Astrocyte of the hippocampus (primary cell): Measurements from ENCODE around the gene ANKRD33.

Source experiments
- DNase-seq: peaks from one replicate; pipeline ENCODE4 v3.0.0; 2011; ENCODE audit warnings: low read depth, low spot score

The ANKRD33 gene

DNA sequence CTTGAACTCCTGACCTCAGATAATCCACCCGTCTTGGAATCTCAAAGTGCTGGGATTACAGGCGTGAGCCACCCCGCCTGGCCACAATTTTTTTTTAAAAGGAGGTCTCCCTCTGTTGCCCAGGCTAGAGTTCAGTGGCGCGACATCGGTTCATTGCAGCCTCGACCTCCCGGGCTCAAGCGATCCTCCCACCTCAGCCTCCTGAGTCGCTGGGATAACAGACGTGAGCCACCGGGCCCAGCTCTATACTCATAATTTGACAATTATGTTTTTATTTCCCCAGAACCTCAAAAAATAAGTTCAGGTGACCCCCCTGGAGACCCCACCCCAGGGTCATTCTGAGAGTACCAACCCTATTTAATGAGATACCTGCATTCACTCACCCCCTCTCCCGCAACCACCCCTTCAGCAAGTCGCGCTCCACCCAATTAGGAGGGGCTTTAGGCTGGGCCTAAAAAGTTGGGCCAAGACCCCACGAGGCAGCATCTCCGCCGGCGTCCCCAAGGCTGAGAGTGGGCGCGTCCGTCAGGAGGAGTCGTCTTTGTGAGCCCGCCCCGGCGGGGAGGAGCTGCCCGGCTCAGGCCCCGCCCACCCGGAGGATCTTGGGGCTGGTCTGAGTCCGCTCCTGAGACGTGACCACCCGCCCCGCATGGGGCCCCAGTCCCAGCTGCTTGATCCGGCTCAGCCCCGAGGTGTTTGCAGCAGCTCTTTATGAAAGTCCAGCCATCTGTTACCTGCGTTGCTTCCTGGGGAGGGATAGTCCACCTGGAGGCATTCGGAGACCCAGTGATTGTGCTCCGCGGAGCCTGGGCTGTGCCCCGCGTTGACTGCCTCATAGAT lies at the start of gene ANKRD33:
ANKRD33 (plus strand) TSS at position 628 of the 840 bp plus-strand sequence; CDS start at position 712, 84 bp downstream.
- DNase-seq, result peak; percentile 28

- DNase-seq, result no peak
Measured at GRCh38 chr12:51838762-51839161, 49.1 kb upstream of the ANKRD33 start.

GRCh38 chr12:51839310-51839947 lies 48.5 kb upstream of the ANKRD33 start:
- peak; percentile 63 for DNase-seq

GRCh38 chr12:51840966-51841365 lies 46.9 kb upstream of the ANKRD33 start:
- no peak for DNase-seq

GRCh38 chr12:51841727-51842126 lies 46.2 kb upstream of the ANKRD33 start:
- no peak for DNase-seq

DNA sequence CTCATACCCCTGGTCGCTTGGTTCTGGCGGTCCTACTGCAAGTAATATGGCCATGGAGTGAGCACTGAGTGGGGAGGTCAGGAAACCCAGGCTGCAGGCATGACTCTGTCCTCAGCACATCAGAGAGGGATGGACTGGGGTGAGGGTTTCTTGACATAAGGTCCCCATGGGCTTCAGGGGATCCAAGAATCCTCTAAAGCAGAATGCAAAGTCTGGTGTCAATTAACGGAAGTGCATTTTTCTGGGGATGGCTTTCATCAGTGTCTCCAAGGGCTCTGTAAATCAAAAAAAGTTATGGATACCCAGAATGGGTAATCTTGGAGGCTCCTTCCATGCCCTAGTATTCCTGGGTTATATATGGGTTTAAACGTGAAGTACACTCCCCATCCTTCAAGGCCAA lies 43.0 kb upstream of the ANKRD33 start:
- DNase-seq, result no peak

GRCh38 chr12:51845482-51845881 lies 42.4 kb upstream of the ANKRD33 start:
- no peak for DNase-seq

GRCh38 chr12:51846271-51846691 lies 41.6 kb upstream of the ANKRD33 start:
- DNase-seq, result no peak

GRCh38 chr12:51846911-51847642 lies 40.8 kb upstream of the ANKRD33 start:
- DNase-seq, result peak; percentile 78

DNA sequence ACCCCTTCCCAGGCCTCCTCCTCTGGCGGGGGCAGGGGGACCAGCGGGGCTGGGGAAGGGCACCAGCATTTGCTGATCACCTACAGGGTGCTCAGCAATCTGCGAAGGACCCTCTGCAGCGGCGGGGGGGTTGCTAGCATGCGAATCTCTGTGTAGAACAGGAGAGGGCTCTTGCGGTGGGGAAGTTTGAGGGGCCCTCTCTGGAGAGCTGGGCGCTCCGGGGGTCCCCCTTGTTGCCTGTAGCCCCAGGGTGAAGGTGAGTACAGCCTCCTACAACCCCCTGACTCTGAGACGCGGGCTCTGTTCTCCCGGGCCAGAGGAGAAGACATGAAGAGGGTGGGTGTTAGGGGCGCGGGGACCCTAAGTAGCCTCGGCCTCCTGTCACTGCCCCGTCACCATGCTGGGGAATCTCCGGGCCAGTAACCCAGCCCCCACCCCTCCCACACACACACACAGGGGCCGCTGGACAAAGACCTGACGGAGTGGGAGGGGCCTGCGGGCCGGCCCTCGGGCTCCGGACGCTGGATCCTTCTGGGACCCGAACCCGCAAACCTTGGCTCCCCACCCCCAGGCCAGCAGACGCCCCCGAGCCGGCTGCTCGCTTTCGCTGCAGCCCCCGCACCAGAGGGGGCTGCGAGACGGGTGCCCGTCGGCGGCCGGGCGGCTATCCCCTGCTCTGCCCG lies 40.1 kb upstream of the ANKRD33 start:
- DNase-seq, result peak; percentile 62

DNA sequence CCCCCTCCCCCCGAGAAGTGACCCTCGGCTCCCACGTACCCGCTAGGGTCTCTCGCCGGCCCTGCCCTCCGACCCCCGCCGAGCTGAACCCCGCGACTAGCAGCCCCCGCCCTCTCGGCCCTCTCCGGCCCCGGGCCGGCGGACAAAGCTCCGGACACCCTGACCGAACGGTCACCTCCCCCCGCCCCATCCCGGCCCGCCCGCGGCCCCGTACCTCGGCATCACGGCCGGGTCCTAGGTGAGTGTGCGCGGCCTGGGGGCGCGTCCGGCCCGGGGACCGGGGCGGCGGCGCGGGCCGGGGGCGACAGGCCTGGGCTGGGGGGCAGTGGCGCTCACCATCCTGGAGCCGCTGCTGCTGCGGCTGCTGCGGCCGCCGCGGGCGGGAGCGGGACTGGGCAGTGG lies 39.6 kb upstream of the ANKRD33 start, which contains the start of gene FIGNL2:
FIGNL2 (minus strand) TSS at position 393 of the 402 bp plus-strand sequence. CDS start 26,305 bp downstream, outside the sequence.
- peak; percentile 28 for DNase-seq

DNA sequence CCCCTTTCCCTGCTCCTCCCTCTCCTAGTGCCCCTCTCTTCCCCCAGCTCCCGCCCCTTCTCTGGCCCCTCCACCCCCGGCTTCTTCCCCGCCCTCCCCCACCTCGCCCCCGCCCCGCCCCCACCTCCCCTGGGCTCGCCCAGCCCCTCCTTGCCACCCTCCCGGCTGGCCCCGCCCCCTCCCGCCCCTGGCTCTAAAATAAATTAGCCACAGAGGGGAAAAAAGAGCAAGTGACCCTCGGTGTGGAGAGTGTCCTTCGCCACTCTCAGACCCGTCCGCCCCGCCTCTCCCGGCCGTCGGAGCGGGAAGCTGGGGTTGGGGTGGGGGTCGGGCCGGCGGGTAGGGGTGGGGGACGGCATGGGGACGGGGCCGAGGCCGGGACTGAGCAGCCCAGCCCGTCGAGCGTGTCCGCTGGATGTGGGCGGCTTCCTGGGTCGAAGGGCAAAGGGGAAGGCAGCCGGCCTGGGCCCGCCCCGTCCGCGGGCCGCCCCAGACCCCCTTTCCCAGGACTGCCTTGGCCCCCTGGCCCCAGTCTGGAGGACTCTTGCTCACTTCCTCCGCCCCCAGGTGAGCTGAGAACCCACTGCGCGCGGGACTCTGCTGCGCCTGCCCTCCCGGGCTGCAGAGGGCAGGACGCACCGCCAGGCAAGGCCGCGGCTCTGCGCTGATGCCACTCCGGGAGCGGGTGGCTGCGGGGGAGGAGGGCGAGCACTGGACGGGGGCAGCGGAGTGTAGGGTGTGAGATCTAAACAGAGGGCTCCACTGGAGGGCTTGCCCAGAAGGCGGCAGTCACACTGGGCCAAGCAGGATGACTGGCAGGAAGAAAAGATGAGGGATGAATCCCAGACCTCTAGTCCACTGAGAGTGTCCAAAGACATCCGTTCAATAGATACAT lies 38.8 kb upstream of the ANKRD33 start:
- DNase-seq, result peak; percentile 75

GRCh38 chr12:51850081-51850964 lies 37.6 kb upstream of the ANKRD33 start:
- DNase-seq, result no peak

DNA sequence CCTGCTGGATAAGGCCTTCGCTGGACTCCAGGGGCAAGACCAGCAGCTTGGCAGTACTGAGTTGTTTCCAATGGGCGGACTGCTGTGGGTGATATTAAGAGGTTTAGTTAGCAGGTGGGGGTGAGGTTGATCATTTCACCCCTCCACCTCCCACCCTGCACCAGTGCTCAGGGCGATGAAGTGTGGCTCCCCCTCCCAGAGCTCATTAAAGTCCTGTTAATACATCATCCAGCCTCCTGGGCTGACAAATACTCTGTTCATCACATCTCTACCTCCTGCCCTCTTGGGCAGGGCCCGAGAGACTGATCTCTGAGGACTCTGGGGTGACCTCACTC lies 37.0 kb upstream of the ANKRD33 start:
- no peak for DNase-seq

- DNase-seq, result no peak
Measured at GRCh38 chr12:51851413-51852124, 36.3 kb upstream of the ANKRD33 start.

DNA sequence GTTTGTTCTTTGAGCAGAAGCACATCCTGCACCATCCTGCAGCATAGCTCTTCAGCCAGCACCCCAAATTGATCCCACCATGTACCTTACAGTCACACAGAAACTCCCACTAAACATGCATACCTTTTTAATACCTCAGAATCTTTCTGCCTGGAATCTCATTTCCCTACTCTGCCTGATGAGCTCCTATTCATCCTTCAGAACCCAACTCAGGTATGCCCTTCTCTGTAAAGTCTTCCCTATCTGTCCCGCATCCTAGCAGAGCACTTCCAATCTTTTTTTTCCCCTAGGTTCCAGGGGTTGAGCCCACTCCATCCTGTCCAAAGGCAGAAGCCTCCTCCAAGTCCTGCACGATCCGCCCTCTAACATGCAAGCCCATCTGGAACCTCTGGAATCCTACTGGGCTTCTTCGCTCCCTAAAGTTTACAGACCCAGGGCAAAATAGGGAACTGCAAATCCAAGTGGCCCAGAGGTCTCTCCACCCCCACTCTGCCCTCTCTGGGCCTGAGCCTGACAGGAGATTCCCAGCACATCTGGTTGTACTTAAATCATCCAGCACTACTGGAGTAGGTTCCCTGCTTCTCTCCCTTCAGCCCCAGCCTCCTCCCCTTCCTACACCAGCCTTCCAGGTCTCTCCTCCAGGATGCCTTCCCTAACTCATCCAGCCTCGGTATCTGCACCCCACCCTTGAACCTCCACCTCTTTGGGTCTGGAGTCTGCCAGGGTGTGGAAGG lies 35.3 kb upstream of the ANKRD33 start:
- DNase-seq, result no peak

DNA sequence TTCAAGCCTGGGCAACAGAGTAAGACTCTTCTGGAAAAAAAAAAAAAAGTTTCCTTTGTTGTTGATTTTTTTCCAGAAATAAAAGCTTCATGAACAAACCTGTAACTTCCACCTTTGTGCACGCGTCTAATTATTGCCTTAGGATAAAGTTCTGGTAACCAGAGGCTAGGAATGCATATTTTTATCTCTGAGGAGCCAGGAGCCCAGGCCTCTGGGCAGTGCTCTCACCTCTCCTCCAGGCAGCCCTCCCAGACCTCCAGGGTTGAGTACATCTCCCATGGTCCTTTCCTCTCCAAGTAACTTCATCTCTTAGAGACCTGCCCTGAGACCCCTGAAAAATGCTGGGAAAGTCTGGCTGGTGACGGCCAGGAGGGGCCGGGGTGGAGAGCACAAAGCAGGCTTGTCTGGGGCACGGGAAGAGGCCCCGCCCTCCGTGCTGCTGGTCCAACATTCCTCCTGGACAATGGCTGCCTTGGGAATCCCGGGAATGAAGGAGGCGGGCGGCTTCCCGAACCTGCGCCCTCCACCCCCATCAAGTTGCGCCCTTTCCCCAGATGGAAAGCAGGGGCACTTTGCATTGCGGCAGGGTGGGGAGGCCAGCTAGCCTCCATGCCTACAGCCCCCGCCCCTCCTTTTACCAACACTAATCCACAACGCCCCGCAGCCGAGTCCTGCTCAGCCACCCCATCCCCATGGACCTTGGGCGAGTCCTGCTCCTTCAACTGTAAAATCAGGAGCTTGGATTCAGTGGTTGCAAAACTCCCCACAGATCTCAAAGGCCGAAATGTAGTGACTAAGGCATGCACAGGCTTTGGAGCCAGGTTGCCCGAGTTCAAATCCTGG lies 32.1 kb upstream of the ANKRD33 start:
- peak; percentile 92 for DNase-seq
